HepG2 (cell line): ENCODE measurements around the gene BCL2L13. TPM values are rescaled to one million over a fixed set of nuclear protein-coding genes. Genes with fewer than 3 reads are reported as not detected.

Experiments
- ASH2L ChIP-seq: fragments of 300-600, 200-600 bp; sonication (generic); IDR thresholded peaks from 2 replicates; pipeline ENCODE4 v1.7.0; 2017; ENCODE audit warnings: low read depth, mild to moderate bottlenecking, moderate library complexity, mixed read lengths, low read length; ENCODE audit not compliant: insufficient read length
- CSRNP1 ChIP-seq: sonication (generic); formaldehyde crosslinking; IDR thresholded peaks from 2 replicates; pipeline ENCODE4 v1.8.1; 2023; ENCODE audit warnings: mild to moderate bottlenecking, missing genetic modification reagents
- FOXA1 ChIP-seq, 2 experiments: fragments of 450-650 bp in 1 of 2; sonication (generic) in 1 of 2; formaldehyde crosslinking in 1 of 2; IDR thresholded peaks; 2 replicates each; pipeline versions ENCODE4 v1.4.0 to v1.6.1; 2016 to 2020; ENCODE audit warnings: missing genetic modification reagents in 1 of 2
- FOXK1 ChIP-seq: sonication (generic); formaldehyde crosslinking; IDR thresholded peaks from 2 replicates; pipeline ENCODE4 v1.4.0; 2020; ENCODE audit warnings: low read depth, missing genetic modification reagents, borderline replicate concordance
- GLI4 ChIP-seq: sonication (generic); formaldehyde crosslinking; IDR thresholded peaks from 2 replicates; pipeline ENCODE4 v1.5.1; 2020; ENCODE audit warnings: missing genetic modification reagents, mild to moderate bottlenecking, moderate library complexity, borderline replicate concordance
- HOMEZ ChIP-seq: IDR thresholded peaks from 2 replicates; pipeline ENCODE4 v1.6.1; 2016; ENCODE audit warnings: low read depth
- MAFK ChIP-seq, 2 experiments: IDR thresholded peaks in 1 of 2; conservative IDR thresholded peaks in 1 of 2; 2 replicates each; pipeline ENCODE4 v1.6.1; 2011; ENCODE audit warnings: improper control_type of control experiment in 2 of 2, low read length in 2 of 2
- MEIS2 ChIP-seq: sonication (generic); formaldehyde crosslinking; IDR thresholded peaks from 2 replicates; pipeline ENCODE4 v1.9.0; 2021; ENCODE audit warnings: mild to moderate bottlenecking, missing genetic modification reagents
- POLR2AphosphoS5 ChIP-seq: IDR thresholded peaks from 2 replicates; pipeline ENCODE4 v1.6.1; 2012; ENCODE audit warnings: low read depth, low read length
- RBM39 ChIP-seq: fragments of 200-400 bp; formaldehyde crosslinking; IDR thresholded peaks from one replicate; pipeline ENCODE4 v1.6.1; 2018; ENCODE audit warnings: antibody characterized with exemption, mild to moderate bottlenecking, low read depth, low read length; ENCODE audit not compliant: poor library complexity, severe bottlenecking
- REPIN1 ChIP-seq: sonication (generic); formaldehyde crosslinking; IDR thresholded peaks from 2 replicates; pipeline ENCODE4 v1.8.0; 2022; ENCODE audit warnings: missing genetic modification reagents, low read depth, mild to moderate bottlenecking, borderline replicate concordance
- RXRB ChIP-seq: IDR thresholded peaks from 2 replicates; pipeline ENCODE4 v1.6.1; 2016; ENCODE audit warnings: borderline replicate concordance, missing genetic modification reagents, missing compliant biosample characterization
- SALL1 ChIP-seq: sonication (generic); formaldehyde crosslinking; IDR thresholded peaks from 2 replicates; pipeline ENCODE4 v1.8.0; 2022; ENCODE audit warnings: mild to moderate bottlenecking, missing genetic modification reagents
- SIX4 ChIP-seq: sonication (generic); formaldehyde crosslinking; IDR thresholded peaks from 2 replicates; pipeline ENCODE4 v1.4.0; 2020; ENCODE audit warnings: missing genetic modification reagents
- SYNCRIP ChIP-seq: fragments of 200-400 bp; formaldehyde crosslinking; IDR thresholded peaks from 2 replicates; pipeline ENCODE4 v1.6.1; 2018; ENCODE audit warnings: mild to moderate bottlenecking, low read depth, low read length; ENCODE audit not compliant: insufficient read depth
- ZNF547 ChIP-seq: sonication (generic); formaldehyde crosslinking; IDR thresholded peaks from 2 replicates; pipeline ENCODE4 v1.5.1; 2020; ENCODE audit warnings: mild to moderate bottlenecking, missing genetic modification reagents
- ZNF629 ChIP-seq: sonication (generic); formaldehyde crosslinking; conservative IDR thresholded peaks from 2 replicates; pipeline ENCODE4 v1.5.0; 2020; ENCODE audit warnings: missing genetic modification reagents
- polyA plus RNA-seq, 8 experiments: library from polyadenylated mRNA; depleted of rRNA in 3 of 8; stranded (reverse) in 7 of 8; unstranded in 1 of 8; fragments of >200 nt; fragmentation: Illumina TruSeq in 4 of 8; extraction: Trizol in 4 of 8; gene quantifications; 2 replicates each; pipeline versions ENCODE4 v1.2.1 to v1.2.3, GENCODE V29; 2011 to 2016; ENCODE audit warnings: low read depth in 4 of 8, missing spikeins in 1 of 8, mixed read lengths in 1 of 8; ENCODE audit not compliant: insufficient read depth in 1 of 8
- total RNA-seq, 5 experiments: library from RNA; depleted of rRNA; stranded (reverse); fragments of >200 nt; fragmentation: Illumina TruSeq; extraction: Trizol; gene quantifications; 2 replicates each; pipeline ENCODE4 v1.2.3, GENCODE V29; 2016; ENCODE audit warnings: low read depth in 1 of 5
- TF ChIP-seq, protein P1 (sequence below): sonication (generic); formaldehyde crosslinking; conservative IDR thresholded peaks from 2 replicates; pipeline ENCODE4 v1.4.0; 2020; ENCODE audit warnings: mild to moderate bottlenecking, missing genetic modification reagents, moderate library complexity
- TF ChIP-seq, protein P2 (sequence below): sonication (generic); formaldehyde crosslinking; conservative IDR thresholded peaks from 2 replicates; pipeline ENCODE4 v1.8.0; 2022; ENCODE audit warnings: missing genetic modification reagents

BCL2L13 gene
- total and polyA plus RNA-seq, 2 of the 13 experiments (the other 11 are each of a cell fraction or from before 2014, with no cell fraction given) = 13.5 to 14.6 TPM

GRCh38 chr22:17639247-17639741 is 737 bp downstream of the BCL2L13 start (continued):
- TF ChIP-seq REPIN1 (CRISPR knock-in tag) = no peak
- no peak for TF ChIP-seq MAFK (conservative IDR thresholded peaks at IDR 0.05 in 1 of 2, IDR thresholded peaks at IDR 0.05 in 1 of 2; ENCODE audit: low read length in 2 of 2)
- TF ChIP-seq RBM39 = no peak
- TF ChIP-seq ASH2L = no peak
- TF ChIP-seq GLI4 (CRISPR knock-in tag) = no peak
- TF ChIP-seq HOMEZ (CRISPR knock-in tag) = no peak
- TF ChIP-seq ZNF629 (CRISPR knock-in tag) = no peak
- TF ChIP-seq, protein P1, sequence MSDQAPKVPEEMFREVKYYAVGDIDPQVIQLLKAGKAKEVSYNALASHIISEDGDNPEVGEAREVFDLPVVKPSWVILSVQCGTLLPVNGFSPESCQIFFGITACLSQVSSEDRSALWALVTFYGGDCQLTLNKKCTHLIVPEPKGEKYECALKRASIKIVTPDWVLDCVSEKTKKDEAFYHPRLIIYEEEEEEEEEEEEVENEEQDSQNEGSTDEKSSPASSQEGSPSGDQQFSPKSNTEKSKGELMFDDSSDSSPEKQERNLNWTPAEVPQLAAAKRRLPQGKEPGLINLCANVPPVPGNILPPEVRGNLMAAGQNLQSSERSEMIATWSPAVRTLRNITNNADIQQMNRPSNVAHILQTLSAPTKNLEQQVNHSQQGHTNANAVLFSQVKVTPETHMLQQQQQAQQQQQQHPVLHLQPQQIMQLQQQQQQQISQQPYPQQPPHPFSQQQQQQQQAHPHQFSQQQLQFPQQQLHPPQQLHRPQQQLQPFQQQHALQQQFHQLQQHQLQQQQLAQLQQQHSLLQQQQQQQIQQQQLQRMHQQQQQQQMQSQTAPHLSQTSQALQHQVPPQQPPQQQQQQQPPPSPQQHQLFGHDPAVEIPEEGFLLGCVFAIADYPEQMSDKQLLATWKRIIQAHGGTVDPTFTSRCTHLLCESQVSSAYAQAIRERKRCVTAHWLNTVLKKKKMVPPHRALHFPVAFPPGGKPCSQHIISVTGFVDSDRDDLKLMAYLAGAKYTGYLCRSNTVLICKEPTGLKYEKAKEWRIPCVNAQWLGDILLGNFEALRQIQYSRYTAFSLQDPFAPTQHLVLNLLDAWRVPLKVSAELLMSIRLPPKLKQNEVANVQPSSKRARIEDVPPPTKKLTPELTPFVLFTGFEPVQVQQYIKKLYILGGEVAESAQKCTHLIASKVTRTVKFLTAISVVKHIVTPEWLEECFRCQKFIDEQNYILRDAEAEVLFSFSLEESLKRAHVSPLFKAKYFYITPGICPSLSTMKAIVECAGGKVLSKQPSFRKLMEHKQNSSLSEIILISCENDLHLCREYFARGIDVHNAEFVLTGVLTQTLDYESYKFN = no peak
- no peak for TF ChIP-seq FOXK1 (CRISPR knock-in tag)
- peak; percentile 84 for TF ChIP-seq POLR2AphosphoS5
- no peak for TF ChIP-seq MEIS2
- no peak for TF ChIP-seq CSRNP1 (CRISPR knock-in tag)
- no peak for TF ChIP-seq FOXA1 (IDR thresholded peaks at IDR 0.05)
- peak; percentile 51 for TF ChIP-seq FOXA1 (CRISPR knock-in tag; IDR thresholded peaks at IDR 0.05)
- TF ChIP-seq ZNF547 = no peak
- TF ChIP-seq, protein P2, sequence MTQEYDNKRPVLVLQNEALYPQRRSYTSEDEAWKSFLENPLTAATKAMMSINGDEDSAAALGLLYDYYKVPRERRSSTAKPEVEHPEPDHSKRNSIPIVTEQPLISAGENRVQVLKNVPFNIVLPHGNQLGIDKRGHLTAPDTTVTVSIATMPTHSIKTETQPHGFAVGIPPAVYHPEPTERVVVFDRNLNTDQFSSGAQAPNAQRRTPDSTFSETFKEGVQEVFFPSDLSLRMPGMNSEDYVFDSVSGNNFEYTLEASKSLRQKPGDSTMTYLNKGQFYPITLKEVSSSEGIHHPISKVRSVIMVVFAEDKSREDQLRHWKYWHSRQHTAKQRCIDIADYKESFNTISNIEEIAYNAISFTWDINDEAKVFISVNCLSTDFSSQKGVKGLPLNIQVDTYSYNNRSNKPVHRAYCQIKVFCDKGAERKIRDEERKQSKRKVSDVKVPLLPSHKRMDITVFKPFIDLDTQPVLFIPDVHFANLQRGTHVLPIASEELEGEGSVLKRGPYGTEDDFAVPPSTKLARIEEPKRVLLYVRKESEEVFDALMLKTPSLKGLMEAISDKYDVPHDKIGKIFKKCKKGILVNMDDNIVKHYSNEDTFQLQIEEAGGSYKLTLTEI (CRISPR knock-in tag) = no peak
- TF ChIP-seq SIX4 (CRISPR knock-in tag) = no peak
- TF ChIP-seq SYNCRIP = no peak
- TF ChIP-seq SALL1 (CRISPR knock-in tag) = no peak
- TF ChIP-seq RXRB (CRISPR knock-in tag) = no peak
